ENCODE measurements around the gene ANKFY1. TPM values are rescaled to one million over a fixed set of nuclear protein-coding genes. Genes with fewer than 3 reads are reported as not detected.

Gene ANKFY1
- total RNA-seq, 4 donors from 2014 or later = 30.7 to 35.7 (median 32.7) TPM

DNA sequence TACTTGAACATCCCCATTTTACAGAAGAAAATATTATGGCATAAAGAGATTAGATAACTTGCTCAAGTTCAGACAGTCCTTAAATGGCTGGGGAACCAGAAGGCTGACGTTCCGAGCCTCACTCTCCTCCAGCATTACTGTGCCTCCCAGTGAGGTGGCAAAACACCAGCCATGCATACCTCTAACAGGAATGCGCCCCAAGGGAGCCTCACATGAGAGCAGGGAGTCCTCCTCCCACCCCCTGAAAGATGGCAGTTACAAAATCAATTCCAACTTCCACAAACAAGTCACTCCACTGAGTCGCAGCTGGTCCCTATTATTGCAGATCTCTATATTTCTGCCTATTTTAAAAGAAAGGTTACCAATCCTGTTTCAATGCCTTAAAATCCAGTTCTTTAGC lies 55.5 kb downstream of the ANKFY1 start:
- intact Hi-C loops (cut with DNase I; ENCODE audit: low total_unique reads) = no loop called here
- WGBS, 2 donors = 71 to 77% methylated on average over 4 of the region's 4 CpGs

DNA sequence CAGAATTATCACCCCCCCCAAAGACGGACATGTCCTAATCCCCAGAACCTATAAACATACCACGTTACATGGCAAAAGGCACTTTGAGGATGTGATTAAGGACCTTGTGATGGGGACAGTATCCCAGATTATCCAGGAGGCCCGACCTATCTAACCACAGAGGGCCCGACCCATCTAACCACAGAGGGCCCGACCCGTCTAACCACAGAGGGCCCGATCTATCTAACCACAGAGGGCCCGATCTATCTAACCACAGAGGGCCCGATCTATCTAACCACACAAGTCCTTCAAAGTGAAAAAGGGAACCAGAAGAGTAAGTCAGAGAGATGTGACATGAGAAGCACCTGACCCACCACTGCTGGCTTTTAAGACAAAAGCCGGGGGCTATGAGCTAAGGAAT lies 56.8 kb downstream of the ANKFY1 start:
- peak in 1 of 2 donors; percentile 52 for DNase-seq (ENCODE audit: low spot score in 2 of 2)
- no peak overlapping the region for H3K4me3 ChIP-seq (ENCODE audit: low read depth, poor library complexity, severe bottlenecking)
- TF ChIP-seq CTCF (IDR thresholded peaks at IDR 0.05) = no peak
- TF ChIP-seq POLR2A (IDR thresholded peaks at IDR 0.05) = no peak
- WGBS, 2 donors = 78 to 80% methylated on average over 10 of the region's 10 CpGs
- intact Hi-C loops (cut with DNase I; ENCODE audit: low total_unique reads) = no loop called here

More for the DNA sequence above, 55.5 kb downstream of the ANKFY1 start:
- TF ChIP-seq POLR2A (IDR thresholded peaks at IDR 0.05) = no peak
- TF ChIP-seq CTCF (IDR thresholded peaks at IDR 0.05) = no peak
- DNase-seq (ENCODE audit: low spot score in 2 of 2) = peak in 1 of 2 donors; percentile 74
- H3K4me3 ChIP-seq (ENCODE audit: low read depth, poor library complexity, severe bottlenecking) = no peak overlapping the region

- intact Hi-C loops (cut with DNase I; ENCODE audit: low total_unique reads) = no loop called here
- peak in 1 of 2 donors; percentile 4 for DNase-seq (ENCODE audit: low spot score in 2 of 2)
- no peak overlapping the region for H3K4me3 ChIP-seq (ENCODE audit: low read depth, poor library complexity, severe bottlenecking)
- TF ChIP-seq CTCF (IDR thresholded peaks at IDR 0.05) (no peak), POLR2A (IDR thresholded peaks at IDR 0.05) (no peak)
- WGBS, 2 donors = 70 to 73% methylated on average over 4 of the region's 4 CpGs
These were observed 57.9 kb downstream of the ANKFY1 start for GRCh38 chr17:4205917-4206316.

DNA sequence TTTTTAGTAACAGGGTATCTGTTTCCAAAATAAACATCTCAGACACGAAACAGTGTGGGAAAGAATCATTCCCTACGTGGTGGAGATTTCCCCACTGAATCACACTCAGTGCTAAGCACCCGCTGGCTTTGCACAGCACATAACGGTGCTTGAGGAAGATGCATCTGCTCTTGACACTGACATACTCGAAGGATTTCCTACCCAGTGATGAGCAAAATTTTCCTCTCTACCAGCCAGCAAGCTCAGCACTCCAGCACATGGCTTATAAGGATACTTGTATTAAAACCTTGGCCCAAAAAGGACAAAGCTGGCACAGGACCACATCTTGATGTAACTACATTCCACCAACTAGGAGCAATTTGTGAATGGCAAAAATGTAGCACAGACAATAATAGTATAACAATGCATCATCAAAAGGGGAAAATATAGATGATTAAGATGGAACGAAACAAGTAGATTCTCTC lies 59.0 kb downstream of the ANKFY1 start:
- peak; percentile 70 to 87 for DNase-seq (ENCODE audit: low spot score in 2 of 2)
- intact Hi-C loops (cut with DNase I; ENCODE audit: low total_unique reads) = no loop called here
- TF ChIP-seq POLR2A (IDR thresholded peaks at IDR 0.05) (no peak), CTCF (IDR thresholded peaks at IDR 0.05) (no peak)
- H3K4me3 ChIP-seq (ENCODE audit: low read depth, poor library complexity, severe bottlenecking) = no peak overlapping the region
- 17 to 32% methylated on average over 6 of the region's 6 CpGs for WGBS, 2 donors

- DNase-seq (ENCODE audit: low spot score in 2 of 2) = peak in 1 of 2 donors; percentile 17
- intact Hi-C loops (cut with DNase I; ENCODE audit: low total_unique reads) = no loop called here
- TF ChIP-seq POLR2A (IDR thresholded peaks at IDR 0.05) (no peak), CTCF (IDR thresholded peaks at IDR 0.05) (no peak)
- no peak overlapping the region for H3K4me3 ChIP-seq (ENCODE audit: low read depth, poor library complexity, severe bottlenecking)
- WGBS, 2 donors = 51 to 71% methylated on average over 6 of the region's 6 CpGs
These were observed 59.6 kb downstream of the ANKFY1 start for GRCh38 chr17:4204190-4204589.

DNA sequence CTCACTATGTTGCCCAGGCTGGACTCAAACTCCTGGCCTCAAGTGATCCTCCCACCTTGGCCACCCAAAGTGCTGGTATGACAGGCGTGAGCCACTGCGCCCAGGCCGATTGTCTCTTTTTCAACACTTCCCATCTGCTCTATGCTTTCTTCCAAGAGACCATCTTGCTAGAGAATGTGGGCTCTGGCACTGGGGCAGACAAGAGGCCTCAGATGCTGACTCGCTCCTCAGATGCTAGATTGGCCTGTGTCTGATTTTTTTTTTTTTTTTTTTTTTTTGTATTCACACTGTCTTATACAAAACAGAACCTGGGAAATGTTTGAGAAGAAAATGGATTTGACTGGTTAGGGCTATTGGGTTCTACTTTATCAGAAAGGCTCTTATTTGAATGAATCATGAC lies 62.6 kb downstream of the ANKFY1 start:
- intact Hi-C loops (cut with DNase I; ENCODE audit: low total_unique reads) = no loop called here
- DNase-seq (ENCODE audit: low spot score in 2 of 2) = peak in 1 of 2 donors; percentile 49
- 96% methylated on average over 4 of the region's 4 CpGs for WGBS, 2 donors
- no peak for TF ChIP-seq CTCF (IDR thresholded peaks at IDR 0.05)
- TF ChIP-seq POLR2A (IDR thresholded peaks at IDR 0.05) = no peak
- H3K4me3 ChIP-seq (ENCODE audit: low read depth, poor library complexity, severe bottlenecking) = no peak overlapping the region
